ENCODE results near the gene RFX2. TPM values are rescaled to one million over a fixed set of nuclear protein-coding genes. Genes with fewer than 3 reads are reported as not detected.
A peak's percentile ranks its signal among the peaks of the same experiment; 100 is the strongest.
"Not testable (repeated sequence)": the region's sequence is repeated elsewhere in the genome, so short reads cannot be mapped to it uniquely, and the experiment has no call there.

Gene RFX2
- total and polyA plus RNA-seq, 9 donors: 5.2 to 17.6 (median 9.4) TPM

- Histone ChIP-seq H3K9me3 (replicated peaks; ENCODE audit: control insufficient read depth, low read depth, low read length) (peaks cover 3% of the 10 kb centered on the region), H3K4me1 (ENCODE audit: control insufficient read depth, insufficient read depth, low read length) (peaks cover 34% of the 10 kb centered on the region), H3K27me3 (ENCODE audit: control insufficient read depth, insufficient read depth, low read length) (no peaks in the 10 kb centered on the region), H3K4me3 (ENCODE audit: low read length) (no peak overlapping the region), H3K27ac (ENCODE audit: low read length) (peak overlapping the region; percentile 59), H3K36me3 (ENCODE audit: control insufficient read depth, insufficient read depth, low read length) (peaks cover 23% of the 10 kb centered on the region)
- DNase-seq: peak; percentile 64
- 24% methylated on average over 8 of the region's 13 CpGs for WGBS (ENCODE audit: insufficient coverage)
These were observed 117.1 kb downstream of the RFX2 start for GRCh38 chr19:5993201-5993600.

GRCh38 chr19:5992756-5993155 lies 117.5 kb downstream of the RFX2 start:
- H3K4me3 ChIP-seq (ENCODE audit: low read length): no peak overlapping the region
- no peak for DNase-seq
- WGBS (ENCODE audit: insufficient coverage): 81% methylated on average over 8 of the region's 11 CpGs
- peaks cover 22% of the 10 kb centered on the region for H3K36me3 ChIP-seq (ENCODE audit: control insufficient read depth, insufficient read depth, low read length)
- no peaks in the 10 kb centered on the region for H3K27me3 ChIP-seq (ENCODE audit: control insufficient read depth, insufficient read depth, low read length)
- H3K27ac ChIP-seq (ENCODE audit: low read length): peak overlapping the region; percentile 59
- H3K4me1 ChIP-seq (ENCODE audit: control insufficient read depth, insufficient read depth, low read length): peaks cover 35% of the 10 kb centered on the region
- peaks cover 3% of the 10 kb centered on the region for H3K9me3 ChIP-seq (replicated peaks; ENCODE audit: control insufficient read depth, low read depth, low read length)

- 98% methylated on average over 5 of the region's 8 CpGs for WGBS (ENCODE audit: insufficient coverage)
- no peaks in the 10 kb centered on the region for H3K27me3 ChIP-seq (ENCODE audit: control insufficient read depth, insufficient read depth, low read length)
- no peak for DNase-seq
- no peak overlapping the region for H3K27ac ChIP-seq (ENCODE audit: low read length)
- no peak overlapping the region for H3K4me3 ChIP-seq (ENCODE audit: low read length)
- H3K4me1 ChIP-seq (ENCODE audit: control insufficient read depth, insufficient read depth, low read length): peaks cover 39% of the 10 kb centered on the region
- H3K9me3 ChIP-seq (replicated peaks; ENCODE audit: control insufficient read depth, low read depth, low read length): peaks cover 3% of the 10 kb centered on the region
- peaks cover 16% of the 10 kb centered on the region for H3K36me3 ChIP-seq (ENCODE audit: control insufficient read depth, insufficient read depth, low read length)
These were observed 119.0 kb downstream of the RFX2 start for GRCh38 chr19:5991244-5991838.

DNA sequence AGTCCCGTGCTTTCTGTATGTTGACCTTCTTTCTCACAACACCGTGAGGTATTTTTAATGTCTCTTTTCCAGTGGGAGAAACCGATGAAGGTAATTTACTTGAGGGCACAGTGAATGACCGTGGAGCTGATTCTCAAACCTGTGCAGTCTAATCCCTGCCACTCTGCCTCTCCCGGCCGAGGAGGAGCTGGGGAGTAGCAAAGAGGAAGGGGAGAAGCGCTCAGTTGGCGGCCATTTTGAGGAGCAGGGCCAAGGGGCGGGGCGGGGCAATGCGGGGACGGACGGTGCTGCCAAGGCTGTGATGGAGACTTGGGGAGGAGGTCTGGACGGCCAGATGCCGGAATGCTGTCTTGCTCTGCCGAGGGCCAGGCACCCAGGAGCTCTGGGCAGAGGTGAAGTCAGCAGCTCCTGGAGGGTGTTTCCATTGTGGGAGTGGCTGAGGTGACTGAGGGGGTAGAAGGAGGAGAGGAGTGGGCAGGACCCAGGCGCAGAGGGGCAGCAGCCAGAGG lies 120.0 kb downstream of the RFX2 start:
- H3K27me3 ChIP-seq (ENCODE audit: control insufficient read depth, insufficient read depth, low read length): no peaks in the 10 kb centered on the region
- no peak overlapping the region for H3K4me3 ChIP-seq (ENCODE audit: low read length)
- H3K4me1 ChIP-seq (ENCODE audit: control insufficient read depth, insufficient read depth, low read length): peaks cover 39% of the 10 kb centered on the region
- H3K9me3 ChIP-seq (replicated peaks; ENCODE audit: control insufficient read depth, low read depth, low read length): peaks cover 3% of the 10 kb centered on the region
- DNase-seq: peak; percentile 36
- 35% methylated on average over 13 of the region's 17 CpGs for WGBS (ENCODE audit: insufficient coverage)
- no peak overlapping the region for H3K27ac ChIP-seq (ENCODE audit: low read length)
- peaks cover 7% of the 10 kb centered on the region for H3K36me3 ChIP-seq (ENCODE audit: control insufficient read depth, insufficient read depth, low read length)

GRCh38 chr19:5989388-5990074 lies 120.8 kb downstream of the RFX2 start:
- no peaks in the 10 kb centered on the region for H3K27me3 ChIP-seq (ENCODE audit: control insufficient read depth, insufficient read depth, low read length)

GRCh38 chr19:5988517-5989387 lies 121.5 kb downstream of the RFX2 start:
- Histone ChIP-seq H3K27ac (ENCODE audit: low read length) (no peak overlapping the region), H3K4me3 (ENCODE audit: low read length) (no peak overlapping the region), H3K27me3 (ENCODE audit: control insufficient read depth, insufficient read depth, low read length) (no peaks in the 10 kb centered on the region), H3K9me3 (replicated peaks; ENCODE audit: control insufficient read depth, low read depth, low read length) (peaks cover 3% of the 10 kb centered on the region), H3K36me3 (ENCODE audit: control insufficient read depth, insufficient read depth, low read length) (no peaks in the 10 kb centered on the region), H3K4me1 (ENCODE audit: control insufficient read depth, insufficient read depth, low read length) (peaks cover 31% of the 10 kb centered on the region)
- peak; percentile 58 for DNase-seq
- WGBS (ENCODE audit: insufficient coverage): 25% methylated on average over 2 of the region's 8 CpGs

More at GRCh38 chr19:5989388-5990074, 120.8 kb downstream of the RFX2 start:
- Histone ChIP-seq H3K9me3 (replicated peaks; ENCODE audit: control insufficient read depth, low read depth, low read length) (peaks cover 3% of the 10 kb centered on the region), H3K27ac (ENCODE audit: low read length) (no peak overlapping the region), H3K4me3 (ENCODE audit: low read length) (no peak overlapping the region), H3K36me3 (ENCODE audit: control insufficient read depth, insufficient read depth, low read length) (peaks cover 3% of the 10 kb centered on the region), H3K4me1 (ENCODE audit: control insufficient read depth, insufficient read depth, low read length) (peaks cover 37% of the 10 kb centered on the region)
- no peak for DNase-seq
- WGBS (ENCODE audit: insufficient coverage): 45% methylated on average over 5 of the region's 8 CpGs

DNA sequence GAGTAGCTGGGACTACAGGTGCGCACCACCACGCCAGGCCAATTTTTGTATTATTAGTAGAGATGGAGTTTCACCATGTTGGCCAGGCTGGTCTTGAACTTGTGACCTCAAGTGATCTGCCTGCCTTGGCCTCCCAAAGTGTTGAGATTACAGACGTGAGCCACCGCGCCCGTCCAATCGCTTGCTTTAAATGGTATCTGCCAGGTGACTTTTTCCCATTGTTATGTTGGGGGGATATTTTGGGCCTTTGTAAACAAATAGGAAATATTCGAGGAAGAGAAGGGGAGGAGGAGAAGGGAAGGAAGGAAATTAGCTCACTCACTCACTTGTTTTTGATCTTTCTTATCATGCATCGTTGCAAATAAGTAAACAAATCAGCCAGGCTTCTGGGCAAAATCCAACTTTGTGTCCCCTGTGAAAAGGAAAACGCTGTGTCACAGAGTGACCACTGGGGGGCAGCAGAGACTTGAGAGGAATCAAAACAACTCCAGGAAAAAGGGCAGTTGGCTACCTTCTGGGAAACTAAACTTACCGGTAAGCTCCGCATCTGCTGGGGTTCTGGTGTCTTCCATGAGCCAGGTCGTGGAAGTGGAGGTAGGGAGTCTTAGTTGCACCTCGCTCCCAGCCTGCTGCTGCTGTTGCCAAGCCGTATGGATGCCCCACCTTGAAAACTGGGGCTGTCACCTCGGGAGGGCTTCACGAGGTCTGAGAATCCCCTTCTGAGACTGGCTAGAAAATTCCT lies 123.1 kb downstream of the RFX2 start:
- H3K4me3 ChIP-seq (ENCODE audit: low read length): peak overlapping the region; percentile 26
- H3K36me3 ChIP-seq (ENCODE audit: control insufficient read depth, insufficient read depth, low read length): no peaks in the 10 kb centered on the region
- H3K27me3 ChIP-seq (ENCODE audit: control insufficient read depth, insufficient read depth, low read length): no peaks in the 10 kb centered on the region
- peaks cover 22% of the 10 kb centered on the region for H3K4me1 ChIP-seq (ENCODE audit: control insufficient read depth, insufficient read depth, low read length)
- peak; percentile 90 for DNase-seq
- 29% methylated on average over 12 of the region's 17 CpGs for WGBS (ENCODE audit: insufficient coverage)
- H3K9me3 ChIP-seq (replicated peaks; ENCODE audit: control insufficient read depth, low read depth, low read length): peaks cover 3% of the 10 kb centered on the region
- H3K27ac ChIP-seq (ENCODE audit: low read length): no peak overlapping the region

DNA sequence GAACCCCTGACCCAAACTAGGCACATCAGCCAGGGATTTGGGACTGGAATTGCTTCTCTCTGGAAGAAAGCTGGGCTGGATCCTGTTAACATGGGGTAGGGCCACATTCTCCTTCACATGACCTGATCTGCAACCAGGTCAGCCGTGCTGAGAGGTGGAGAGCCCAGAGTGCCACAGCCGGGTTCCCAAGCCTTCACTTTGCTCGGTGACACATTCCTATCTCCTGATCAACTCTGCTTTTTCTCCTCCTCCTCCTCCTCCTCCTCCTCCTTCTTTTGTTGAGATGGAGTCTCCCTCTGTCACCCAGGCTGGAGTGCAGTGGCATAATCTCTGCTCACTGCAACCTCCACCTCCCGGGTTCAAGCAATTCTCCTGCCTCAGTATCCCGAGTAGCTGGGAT lies 124.5 kb downstream of the RFX2 start:
- H3K4me1 ChIP-seq (ENCODE audit: control insufficient read depth, insufficient read depth, low read length): peaks cover 17% of the 10 kb centered on the region
- WGBS (ENCODE audit: insufficient coverage): 84% methylated on average over 2 of the region's 5 CpGs
- H3K27ac ChIP-seq (ENCODE audit: low read length); H3K4me3 ChIP-seq (ENCODE audit: low read length); H3K27me3 ChIP-seq (ENCODE audit: control insufficient read depth, insufficient read depth, low read length); H3K9me3 ChIP-seq (replicated peaks; ENCODE audit: control insufficient read depth, low read depth, low read length); DNase-seq; H3K36me3 ChIP-seq (ENCODE audit: control insufficient read depth, insufficient read depth, low read length): not testable (repeated sequence)

- Histone ChIP-seq H3K4me3 (ENCODE audit: low read length) (no peak overlapping the region), H3K9me3 (replicated peaks; ENCODE audit: control insufficient read depth, low read depth, low read length) (no peaks in the 10 kb centered on the region), H3K36me3 (ENCODE audit: control insufficient read depth, insufficient read depth, low read length) (no peaks in the 10 kb centered on the region), H3K4me1 (ENCODE audit: control insufficient read depth, insufficient read depth, low read length) (peaks cover 17% of the 10 kb centered on the region), H3K27me3 (ENCODE audit: control insufficient read depth, insufficient read depth, low read length) (no peaks in the 10 kb centered on the region), H3K27ac (ENCODE audit: low read length) (peak overlapping the region; percentile 76)
- 80% methylated on average over 7 of the region's 12 CpGs for whole genome bisulfite sequencing (ENCODE audit: insufficient coverage)
- DNase-seq: no peak
These were observed 125.1 kb downstream of the RFX2 start for GRCh38 chr19:5985098-5985783.
